Measurements from ENCODE around the gene INSRR.
A peak's percentile ranks its signal among the peaks of the same experiment; 100 is the strongest.

Gene INSRR

GRCh38 chr1:156898971-156899664 lies 40.2 kb upstream of the INSRR start:
- DNase-seq (ENCODE audit: low read depth): no peak
- in situ Hi-C loops (cut with HindIII; ENCODE audit: low sequenced_read_pairs): no loop called here
- no peak overlapping the region for H3K4me3 ChIP-seq (ENCODE audit: low read depth, low read length)
- TF ChIP-seq CTCF (IDR thresholded peaks at IDR 0.05; ENCODE audit: low read depth, low read length, missing control alignments): no peak

- TF ChIP-seq CTCF (IDR thresholded peaks at IDR 0.05; ENCODE audit: low read depth, low read length, missing control alignments): no peak
- in situ Hi-C loops (cut with HindIII; ENCODE audit: low sequenced_read_pairs): no loop called here
- no peak overlapping the region for H3K4me3 ChIP-seq (ENCODE audit: low read depth, low read length)
- DNase-seq (ENCODE audit: low read depth): no peak
These were observed 39.2 kb upstream of the INSRR start for GRCh38 chr1:156898161-156898566.

GRCh38 chr1:156897078-156897825 lies 38.3 kb upstream of the INSRR start:
- in situ Hi-C loops (cut with HindIII; ENCODE audit: low sequenced_read_pairs): no loop called here
- no peak for TF ChIP-seq CTCF (IDR thresholded peaks at IDR 0.05; ENCODE audit: low read depth, low read length, missing control alignments)
- DNase-seq (ENCODE audit: low read depth): peak; percentile 22
- H3K4me3 ChIP-seq (ENCODE audit: low read depth, low read length): no peak overlapping the region

GRCh38 chr1:156896490-156897033 lies 37.6 kb upstream of the INSRR start:
- in situ Hi-C loops (cut with HindIII; ENCODE audit: low sequenced_read_pairs): no loop called here
- DNase-seq (ENCODE audit: low read depth): peak; percentile 56
- no peak for TF ChIP-seq CTCF (IDR thresholded peaks at IDR 0.05; ENCODE audit: low read depth, low read length, missing control alignments)
- no peak overlapping the region for H3K4me3 ChIP-seq (ENCODE audit: low read depth, low read length)

- in situ Hi-C loops (cut with HindIII; ENCODE audit: low sequenced_read_pairs): no loop called here
- H3K4me3 ChIP-seq (ENCODE audit: low read depth, low read length): no peak overlapping the region
- TF ChIP-seq CTCF (IDR thresholded peaks at IDR 0.05; ENCODE audit: low read depth, low read length, missing control alignments): no peak
- no peak for DNase-seq (ENCODE audit: low read depth)
These were observed 37.0 kb upstream of the INSRR start for GRCh38 chr1:156895927-156896326.

- TF ChIP-seq CTCF (IDR thresholded peaks at IDR 0.05; ENCODE audit: low read depth, low read length, missing control alignments): no peak
- in situ Hi-C loops (cut with HindIII; ENCODE audit: low sequenced_read_pairs): no loop called here
- no peak overlapping the region for H3K4me3 ChIP-seq (ENCODE audit: low read depth, low read length)
- no peak for DNase-seq (ENCODE audit: low read depth)
These were observed 36.5 kb upstream of the INSRR start for GRCh38 chr1:156895455-156895812.
